A549 (cell line): ENCODE measurements around the gene PDZD2.

Source experiments
- BHLHE40 ChIP-seq: IDR thresholded peaks from 2 replicates; pipeline ENCODE4 v1.6.1; 2012; ENCODE audit warnings: low read depth, low read length, inconsistent platforms
- CBX8 ChIP-seq: fragments of 200-600 bp; sonication (generic); IDR thresholded peaks from 2 replicates; pipeline ENCODE4 v1.6.1; 2016
- CHD2 ChIP-seq: fragments of 150-350 bp; IDR thresholded peaks from 2 replicates; pipeline ENCODE4 v1.6.1; 2014; ENCODE audit warnings: low read length; ENCODE audit not compliant: partially characterized antibody
- CTCF ChIP-seq: fragments of >200 bp; sonication (Bioruptor Twin); formaldehyde crosslinking; IDR thresholded peaks from 3 replicates; pipeline ENCODE4 v1.5.1; 2016
- EP300 ChIP-seq, 2 experiments: fragments of >200 bp; sonication (Bioruptor Twin); formaldehyde crosslinking; IDR thresholded peaks; 2 replicates in 1 of 2; 3 replicates in 1 of 2; pipeline ENCODE4 v1.6.1; 2016 to 2017
- HDAC2 ChIP-seq: fragments of 200-600 bp; sonication (generic); IDR thresholded peaks from 2 replicates; pipeline ENCODE4 v1.6.1; 2016
- JUN ChIP-seq, 2 experiments: fragments of >200 bp; sonication (Bioruptor Twin); formaldehyde crosslinking; IDR thresholded peaks; 2 replicates in 1 of 2; 3 replicates in 1 of 2; pipeline ENCODE4 v1.6.1; 2016 to 2017
- JUNB ChIP-seq: fragments of >200 bp; sonication (Bioruptor Twin); formaldehyde crosslinking; IDR thresholded peaks from 2 replicates; pipeline ENCODE4 v1.6.1; 2016
- MAFK ChIP-seq: fragments of 450-650 bp; IDR thresholded peaks from 2 replicates; pipeline ENCODE4 v1.6.1; 2014; ENCODE audit not compliant: partially characterized antibody
- POLR2A ChIP-seq: IDR thresholded peaks from 2 replicates; pipeline ENCODE4 v1.6.1; 2012; ENCODE audit warnings: mild to moderate bottlenecking, low read length
- RFX5 ChIP-seq: fragments of 450-650 bp; IDR thresholded peaks from 2 replicates; pipeline ENCODE4 v1.7.1; 2014; ENCODE audit warnings: antibody characterized with exemption, mild to moderate bottlenecking, moderate library complexity
- USF2 ChIP-seq: fragments of 450-650 bp; IDR thresholded peaks from 2 replicates; pipeline ENCODE4 v1.6.1; 2014; ENCODE audit warnings: antibody characterized with exemption
- ZSCAN20 ChIP-seq: fragments of 250-450 bp; sonication (Bioruptor Pico); IDR thresholded peaks from 2 replicates; pipeline ENCODE4 v1.8.0; 2022; ENCODE audit warnings: mild to moderate bottlenecking, moderate library complexity
- TF ChIP-seq, protein P1 (sequence below): IDR thresholded peaks from 2 replicates; pipeline ENCODE4 v1.6.1; 2012

- TF ChIP-seq CTCF (no peak), CHD2 (no peak), POLR2A (no peak), EP300 (IDR thresholded peaks at IDR 0.05) (no peak), USF2 (no peak), HDAC2 (no peak), ZSCAN20 (CRISPR knock-in tag) (no peak), BHLHE40 (no peak), JUN (IDR thresholded peaks at IDR 0.05) (no peak), JUNB (no peak), CBX8 (no peak), RFX5 (no peak), MAFK (no peak)
- TF ChIP-seq, protein P1, sequence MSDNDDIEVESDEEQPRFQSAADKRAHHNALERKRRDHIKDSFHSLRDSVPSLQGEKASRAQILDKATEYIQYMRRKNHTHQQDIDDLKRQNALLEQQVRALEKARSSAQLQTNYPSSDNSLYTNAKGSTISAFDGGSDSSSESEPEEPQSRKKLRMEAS, result no peak
Observed at GRCh38 chr5:32057187-32058096, 418.5 kb downstream of the PDZD2 start.
